Colonic mucosa (tissue), 4 donors: ENCODE measurements around the gene KRTAP10-2. TPM values are rescaled to one million over a fixed set of nuclear protein-coding genes. Genes with fewer than 3 reads are reported as not detected.

Experiments used
- DNase-seq: peaks from one replicate; pipeline ENCODE4 v3.0.0-alpha.2; 2020
- H3K27ac ChIP-seq: fragments of 200-600 bp; one replicate; pipeline ENCODE4 v1.8.0; 2021
- H3K27me3 ChIP-seq: fragments of 200-600 bp; one replicate; pipeline ENCODE4 v1.8.0; 2021
- H3K36me3 ChIP-seq: fragments of 200-600 bp; one replicate; pipeline ENCODE4 v1.8.0; 2021
- H3K4me1 ChIP-seq: fragments of 200-600 bp; one replicate; pipeline ENCODE4 v1.8.0; 2021; ENCODE audit warnings: mild to moderate bottlenecking
- H3K4me3 ChIP-seq: fragments of 200-600 bp; one replicate; pipeline ENCODE4 v1.8.0; 2021
- H3K9ac ChIP-seq, 2 donors: one replicate each; pipeline ENCODE4 v1.7.0; 2013; ENCODE audit warnings: control low read depth in 2 of 2, low read depth in 2 of 2, low read length in 2 of 2
- H3K9me3 ChIP-seq: fragments of 200-600 bp; one replicate; pipeline ENCODE4 v1.8.0; 2021
- CTCF ChIP-seq: fragments of 200-600 bp; IDR thresholded peaks from one replicate; pipeline ENCODE4 v1.8.0; 2022; ENCODE audit warnings: antibody characterized with exemption, mild to moderate bottlenecking
- intact Hi-C: fragments of 100-400 bp; cut with DNase I; formaldehyde crosslinking; loops from one replicate; pipeline ENCODE4 v1.14.1; 2022
- total RNA-seq, 2 donors: library from RNA; stranded (reverse); fragmentation: NEBNext Ultra II Directional in 1 of 2; extraction: Animal tissue kit (Norgen Biotek cat#: 25700) in 1 of 2; gene quantifications; one replicate each; pipeline ENCODE4 v1.2.1, GENCODE V29; 2021
- donor health status: healthy.
- donor health status: DM: no; HTN: no; CAD: no.
- donor health status: DM: no; HTN: no; CAD: no.

Gene KRTAP10-2
- total RNA-seq, 2 donors from 2014 or later, result not detected

- intact Hi-C loops, result no loop called here
- Histone ChIP-seq H3K27ac (no peak overlapping the region), H3K27me3 (no peaks in the 10 kb centered on the region), H3K4me3 (no peak overlapping the region), H3K9ac (no peak overlapping the region), H3K4me1 (no peaks in the 10 kb centered on the region), H3K36me3 (no peaks in the 10 kb centered on the region), H3K9me3 (no peaks in the 10 kb centered on the region)
- no peak for TF ChIP-seq CTCF
- DNase-seq, result no peak
These were observed 20.9 kb downstream of the KRTAP10-2 start for GRCh38 chr21:44530221-44530902.

GRCh38 chr21:44529503-44530125 is 21.7 kb downstream of the KRTAP10-2 start:
- Histone ChIP-seq H3K9me3 (no peaks in the 10 kb centered on the region), H3K4me3 (no peak overlapping the region), H3K36me3 (no peaks in the 10 kb centered on the region), H3K27me3 (no peaks in the 10 kb centered on the region), H3K4me1 (no peaks in the 10 kb centered on the region), H3K27ac (no peak overlapping the region), H3K9ac (no peak overlapping the region)
- no peak for TF ChIP-seq CTCF
- DNase-seq, result no peak
- intact Hi-C loops, result no loop called here

- TF ChIP-seq CTCF, result no peak
- DNase-seq, result no peak
- Histone ChIP-seq H3K9me3 (no peaks in the 10 kb centered on the region), H3K9ac (no peak overlapping the region), H3K27ac (no peak overlapping the region), H3K36me3 (no peaks in the 10 kb centered on the region), H3K4me3 (no peak overlapping the region), H3K27me3 (no peaks in the 10 kb centered on the region), H3K4me1 (no peaks in the 10 kb centered on the region)
- intact Hi-C loops, result no loop called here
These were observed 22.3 kb downstream of the KRTAP10-2 start for GRCh38 chr21:44529011-44529421.

- Histone ChIP-seq H3K4me1 (no peaks in the 10 kb centered on the region), H3K4me3 (no peak overlapping the region), H3K27ac (no peak overlapping the region), H3K9me3 (no peaks in the 10 kb centered on the region), H3K36me3 (no peaks in the 10 kb centered on the region), H3K9ac (no peak overlapping the region), H3K27me3 (no peaks in the 10 kb centered on the region)
- TF ChIP-seq CTCF, result no peak
- DNase-seq, result no peak
- intact Hi-C loops, result no loop called here
These were observed 22.7 kb downstream of the KRTAP10-2 start for GRCh38 chr21:44528634-44528995.

- Histone ChIP-seq H3K4me1 (no peaks in the 10 kb centered on the region), H3K9ac (no peak overlapping the region), H3K27ac (no peak overlapping the region), H3K36me3 (no peaks in the 10 kb centered on the region), H3K9me3 (no peaks in the 10 kb centered on the region), H3K27me3 (no peaks in the 10 kb centered on the region), H3K4me3 (no peak overlapping the region)
- DNase-seq, result no peak
- intact Hi-C loops, result no loop called here
- TF ChIP-seq CTCF, result no peak
These were observed 23.2 kb downstream of the KRTAP10-2 start for GRCh38 chr21:44527983-44528633.
